ENCODE data around the gene WDR87.

The WDR87 gene

DNA sequence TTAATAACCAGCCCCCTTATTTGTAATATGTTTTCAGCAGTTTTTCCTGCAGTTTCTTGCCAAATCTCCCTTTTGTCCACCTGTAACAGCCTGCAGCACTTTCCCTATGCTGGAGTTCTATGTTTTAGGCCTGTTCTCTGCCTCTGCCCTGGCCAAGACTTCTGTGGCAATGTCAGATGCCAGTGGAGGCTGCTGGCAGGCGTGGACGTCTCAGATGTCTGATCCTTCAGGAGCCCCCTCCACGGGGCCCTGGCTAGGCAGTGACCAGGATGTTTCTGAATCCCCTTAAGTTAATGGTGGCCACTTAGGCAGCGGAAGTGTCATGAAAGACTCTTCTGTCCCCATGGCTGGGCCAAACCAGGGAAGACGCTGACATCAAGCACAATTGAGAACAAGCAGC lies 41.4 kb upstream of the WDR87 start:
- Histone ChIP-seq H3K18ac (ENCODE audit: low read depth in 1 of 2, low read length in 2 of 2) (no peak overlapping the region), H2BK12ac (ENCODE audit: low read length in 2 of 2) (no peak overlapping the region), H3K23ac (ENCODE audit: low read length in 2 of 2) (no peak overlapping the region), H2BK5ac (ENCODE audit: low read depth, low read length, poor library complexity, severe bottlenecking) (no peak overlapping the region), H3K36me3 (ENCODE audit: control insufficient read depth in 1 of 2, insufficient read depth in 2 of 2, low read depth in 1 of 2, low read length in 2 of 2) (peaks cover 11 to 24% of the 10 kb centered on the region in 2 experiments), H3K79me1 (replicated peaks; ENCODE audit: low read length, poor library complexity, severe bottlenecking) (peaks cover 10% of the 10 kb centered on the region), H2AFZ (ENCODE audit: low read depth, low read length) (no peak overlapping the region), H4K8ac (ENCODE audit: low read length) (no peak overlapping the region), H3K4me1 (ENCODE audit: control insufficient read depth, insufficient read depth, low read depth, low read length) (peaks cover 4% of the 10 kb centered on the region), H3K27me3 (ENCODE audit: control insufficient read depth in 1 of 2, insufficient read depth in 1 of 2, low read length in 2 of 2) (no peaks in the 10 kb centered on the region), H3K9ac (ENCODE audit: low read length) (no peak overlapping the region), H4K91ac (ENCODE audit: low read length) (no peak overlapping the region), H2AK5ac (ENCODE audit: low read length, severe bottlenecking) (peak overlapping the region; percentile 16), H3K4me3 (ENCODE audit: insufficient read depth in 1 of 2, low read depth in 1 of 2, low read length in 2 of 2) (no peak overlapping the region), H2BK120ac (ENCODE audit: low read depth, low read length) (no peak overlapping the region), H3K9me3 (ENCODE audit: control insufficient read depth, low read length) (no peaks in the 10 kb centered on the region), H3K4ac (ENCODE audit: low read depth in 1 of 2, low read length in 2 of 2) (no peak overlapping the region), H3K14ac (ENCODE audit: low read length in 2 of 2) (no peak overlapping the region), H3K4me2 (ENCODE audit: low read length, poor library complexity, severe bottlenecking) (no peak overlapping the region), H3K27ac (ENCODE audit: low read length, poor library complexity, severe bottlenecking) (no peak overlapping the region), H2BK15ac (ENCODE audit: low read depth, poor library complexity, severe bottlenecking) (no peak overlapping the region)
- no peak for DNase-seq
- 92% methylated on average over 5 of the region's 5 CpGs for WGBS

DNA sequence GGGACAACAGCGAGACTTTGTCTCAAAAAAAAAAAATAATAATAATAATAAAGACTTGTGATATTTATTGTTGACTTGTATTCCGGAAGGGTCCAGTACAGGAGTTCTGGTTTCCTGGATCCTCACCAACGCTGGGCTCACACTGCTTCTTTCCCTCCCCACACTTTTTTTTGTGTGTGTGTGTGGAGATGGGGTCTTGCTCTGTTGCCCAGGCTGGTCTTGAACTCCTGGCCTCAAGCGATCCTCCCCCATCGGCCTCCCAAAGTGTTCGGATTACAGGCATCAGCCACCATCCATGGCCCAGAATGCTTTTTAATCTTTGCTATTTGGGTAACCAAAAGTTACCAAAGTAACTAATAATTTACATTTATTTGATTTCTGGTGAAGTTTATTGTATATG lies 39.7 kb upstream of the WDR87 start:
- Histone ChIP-seq H2BK15ac (ENCODE audit: low read depth, poor library complexity, severe bottlenecking) (no peak overlapping the region), H3K27me3 (ENCODE audit: control insufficient read depth in 1 of 2, insufficient read depth in 1 of 2, low read length in 2 of 2) (no peaks in the 10 kb centered on the region), H3K4me2 (ENCODE audit: low read length, poor library complexity, severe bottlenecking) (no peak overlapping the region), H3K18ac (ENCODE audit: low read depth in 1 of 2, low read length in 2 of 2) (no peak overlapping the region), H2BK120ac (ENCODE audit: low read depth, low read length) (no peak overlapping the region), H3K4me1 (ENCODE audit: control insufficient read depth, insufficient read depth, low read depth, low read length) (peaks cover 15% of the 10 kb centered on the region), H3K4ac (ENCODE audit: low read depth in 1 of 2, low read length in 2 of 2) (no peak overlapping the region), H3K79me1 (replicated peaks; ENCODE audit: low read length, poor library complexity, severe bottlenecking) (peaks cover 6% of the 10 kb centered on the region), H2BK12ac (ENCODE audit: low read length in 2 of 2) (no peak overlapping the region), H3K4me3 (ENCODE audit: insufficient read depth in 1 of 2, low read depth in 1 of 2, low read length in 2 of 2) (no peak overlapping the region), H3K27ac (ENCODE audit: low read length, poor library complexity, severe bottlenecking) (no peak overlapping the region), H3K23ac (ENCODE audit: low read length in 2 of 2) (no peak overlapping the region), H2AK5ac (ENCODE audit: low read length, severe bottlenecking) (no peak overlapping the region), H4K8ac (ENCODE audit: low read length) (no peak overlapping the region), H2BK5ac (ENCODE audit: low read depth, low read length, poor library complexity, severe bottlenecking) (no peak overlapping the region), H4K91ac (ENCODE audit: low read length) (no peak overlapping the region), H2AFZ (ENCODE audit: low read depth, low read length) (no peak overlapping the region), H3K9ac (ENCODE audit: low read length) (no peak overlapping the region), H3K9me3 (ENCODE audit: control insufficient read depth, low read length) (no peaks in the 10 kb centered on the region), H3K14ac (ENCODE audit: low read length in 2 of 2) (no peak overlapping the region), H3K36me3 (ENCODE audit: control insufficient read depth in 1 of 2, insufficient read depth in 2 of 2, low read depth in 1 of 2, low read length in 2 of 2) (peaks cover 11 to 24% of the 10 kb centered on the region in 2 experiments)
- DNase-seq, result no peak
- 100% methylated on average over 2 of the region's 6 CpGs for WGBS

DNA sequence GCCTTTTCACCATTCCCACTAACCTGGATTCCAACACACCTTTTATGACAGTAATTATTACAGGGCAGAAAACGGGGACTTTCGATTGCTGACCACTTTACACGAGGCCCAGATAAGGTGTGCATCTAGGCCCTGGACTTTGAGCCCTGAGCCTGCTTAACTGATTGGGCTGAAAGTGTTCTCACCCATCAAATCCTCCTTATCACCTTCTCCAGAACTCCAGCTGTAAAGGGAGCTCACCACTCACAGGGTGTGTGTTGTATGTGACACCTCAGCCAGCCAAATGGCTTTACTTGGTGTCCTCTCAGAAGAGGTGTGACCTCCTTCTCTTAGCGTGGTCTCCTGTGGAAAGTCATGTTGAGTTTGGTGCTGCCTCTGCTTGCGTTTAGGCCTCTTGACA lies 37.1 kb upstream of the WDR87 start:
- Histone ChIP-seq H4K91ac (ENCODE audit: low read length) (no peak overlapping the region), H3K4me3 (ENCODE audit: insufficient read depth in 1 of 2, low read depth in 1 of 2, low read length in 2 of 2) (no peak overlapping the region), H3K36me3 (ENCODE audit: control insufficient read depth in 1 of 2, insufficient read depth in 2 of 2, low read depth in 1 of 2, low read length in 2 of 2) (peaks cover 15 to 18% of the 10 kb centered on the region in 2 experiments), H2BK15ac (ENCODE audit: low read depth, poor library complexity, severe bottlenecking) (no peak overlapping the region), H3K18ac (ENCODE audit: low read depth in 1 of 2, low read length in 2 of 2) (no peak overlapping the region), H2AFZ (ENCODE audit: low read depth, low read length) (no peak overlapping the region), H3K9ac (ENCODE audit: low read length) (no peak overlapping the region), H3K9me3 (ENCODE audit: control insufficient read depth, low read length) (no peaks in the 10 kb centered on the region), H4K8ac (ENCODE audit: low read length) (no peak overlapping the region), H3K79me1 (replicated peaks; ENCODE audit: low read length, poor library complexity, severe bottlenecking) (peaks cover 5% of the 10 kb centered on the region), H3K27me3 (ENCODE audit: control insufficient read depth in 1 of 2, insufficient read depth in 1 of 2, low read length in 2 of 2) (no peaks in the 10 kb centered on the region), H2BK120ac (ENCODE audit: low read depth, low read length) (no peak overlapping the region), H3K27ac (ENCODE audit: low read length, poor library complexity, severe bottlenecking) (no peak overlapping the region), H3K4me1 (ENCODE audit: control insufficient read depth, insufficient read depth, low read depth, low read length) (peaks cover 16% of the 10 kb centered on the region), H3K14ac (ENCODE audit: low read length in 2 of 2) (no peak overlapping the region), H2BK5ac (ENCODE audit: low read depth, low read length, poor library complexity, severe bottlenecking) (no peak overlapping the region), H3K4me2 (ENCODE audit: low read length, poor library complexity, severe bottlenecking) (no peak overlapping the region), H3K23ac (ENCODE audit: low read length in 2 of 2) (no peak overlapping the region), H3K4ac (ENCODE audit: low read depth in 1 of 2, low read length in 2 of 2) (no peak overlapping the region), H2AK5ac (ENCODE audit: low read length, severe bottlenecking) (peak overlapping the region; percentile 5), H2BK12ac (ENCODE audit: low read length in 2 of 2) (no peak overlapping the region)
- WGBS, result 87% methylated on average over 5 of the region's 5 CpGs
- no peak for DNase-seq

DNA sequence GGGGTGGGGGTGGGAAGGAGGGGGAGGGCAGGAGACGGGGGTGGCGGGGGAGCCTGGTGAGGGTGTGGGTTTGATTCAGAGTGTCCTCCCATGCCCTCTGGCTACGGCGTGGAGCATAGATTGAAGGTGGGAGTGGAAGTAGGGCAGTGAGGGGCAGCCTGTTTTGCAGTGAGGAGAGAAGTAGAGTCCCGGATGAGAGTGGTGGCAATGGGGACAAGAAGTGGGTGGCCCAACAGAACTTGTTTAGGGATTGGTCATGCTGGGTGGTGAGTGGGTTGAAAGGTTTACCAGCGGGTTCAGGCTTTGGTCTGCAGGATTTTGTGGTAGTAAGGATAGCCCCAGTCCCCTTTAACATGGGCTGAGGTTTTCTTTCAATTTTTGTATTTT lies 36.1 kb upstream of the WDR87 start:
- H3K18ac ChIP-seq (ENCODE audit: low read depth in 1 of 2, low read length in 2 of 2), result no peak overlapping the region
- H3K4me2 ChIP-seq (ENCODE audit: low read length, poor library complexity, severe bottlenecking), result no peak overlapping the region
- no peak overlapping the region for H3K9ac ChIP-seq (ENCODE audit: low read length)
- H2BK12ac ChIP-seq (ENCODE audit: low read length in 2 of 2), result no peak overlapping the region
- peaks cover 15% of the 10 kb centered on the region for H3K4me1 ChIP-seq (ENCODE audit: control insufficient read depth, insufficient read depth, low read depth, low read length)
- peaks cover 3% of the 10 kb centered on the region for H3K79me1 ChIP-seq (replicated peaks; ENCODE audit: low read length, poor library complexity, severe bottlenecking)
- no peaks in the 10 kb centered on the region for H3K27me3 ChIP-seq (ENCODE audit: control insufficient read depth in 1 of 2, insufficient read depth in 1 of 2, low read length in 2 of 2)
- H3K9me3 ChIP-seq (ENCODE audit: control insufficient read depth, low read length), result no peaks in the 10 kb centered on the region
- no peak overlapping the region for H3K4me3 ChIP-seq (ENCODE audit: insufficient read depth in 1 of 2, low read depth in 1 of 2, low read length in 2 of 2)
- H3K27ac ChIP-seq (ENCODE audit: low read length, poor library complexity, severe bottlenecking), result no peak overlapping the region
- peak overlapping the region; percentile 75 for H2AK5ac ChIP-seq (ENCODE audit: low read length, severe bottlenecking)
- H3K23ac ChIP-seq (ENCODE audit: low read length in 2 of 2), result no peak overlapping the region
- H2BK15ac ChIP-seq (ENCODE audit: low read depth, poor library complexity, severe bottlenecking), result no peak overlapping the region
- 96% methylated on average over 6 of the region's 6 CpGs for WGBS
- no peak overlapping the region for H2BK5ac ChIP-seq (ENCODE audit: low read depth, low read length, poor library complexity, severe bottlenecking)
- H3K36me3 ChIP-seq (ENCODE audit: control insufficient read depth in 1 of 2, insufficient read depth in 2 of 2, low read depth in 1 of 2, low read length in 2 of 2), result peaks cover 14 to 15% of the 10 kb centered on the region in 2 experiments
- H4K8ac ChIP-seq (ENCODE audit: low read length), result no peak overlapping the region
- no peak for DNase-seq
- no peak overlapping the region for H3K4ac ChIP-seq (ENCODE audit: low read depth in 1 of 2, low read length in 2 of 2)
- no peak overlapping the region for H2AFZ ChIP-seq (ENCODE audit: low read depth, low read length)
- H4K91ac ChIP-seq (ENCODE audit: low read length), result no peak overlapping the region
- H3K14ac ChIP-seq (ENCODE audit: low read length in 2 of 2), result no peak overlapping the region
- no peak overlapping the region for H2BK120ac ChIP-seq (ENCODE audit: low read depth, low read length)

Data from mesenchymal stem cell (in vitro differentiated cells and primary cell).